ENCODE results near the gene ATF6.

ATF6 gene

DNA sequence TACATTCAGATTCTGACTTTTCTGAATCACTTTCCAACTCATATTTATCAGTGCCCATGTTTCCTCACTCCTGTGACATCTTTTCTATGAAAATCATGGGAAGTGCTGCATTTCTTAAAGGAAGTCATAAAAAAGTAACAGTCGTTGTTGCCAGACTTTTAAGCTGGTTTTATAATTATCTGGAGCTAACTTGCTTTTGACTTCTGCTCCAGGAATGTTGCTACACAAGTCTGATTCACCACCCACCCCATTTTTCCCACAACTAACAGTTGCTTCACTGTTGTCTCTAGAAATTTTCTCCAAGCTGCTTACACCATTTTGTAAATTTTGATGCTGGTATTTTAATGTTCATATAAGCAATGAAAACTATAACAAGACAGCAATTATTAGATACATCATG lies 32.6 kb upstream of the ATF6 start:
- DNase-seq (ENCODE audit: extremely low spot score): no peak

DNA sequence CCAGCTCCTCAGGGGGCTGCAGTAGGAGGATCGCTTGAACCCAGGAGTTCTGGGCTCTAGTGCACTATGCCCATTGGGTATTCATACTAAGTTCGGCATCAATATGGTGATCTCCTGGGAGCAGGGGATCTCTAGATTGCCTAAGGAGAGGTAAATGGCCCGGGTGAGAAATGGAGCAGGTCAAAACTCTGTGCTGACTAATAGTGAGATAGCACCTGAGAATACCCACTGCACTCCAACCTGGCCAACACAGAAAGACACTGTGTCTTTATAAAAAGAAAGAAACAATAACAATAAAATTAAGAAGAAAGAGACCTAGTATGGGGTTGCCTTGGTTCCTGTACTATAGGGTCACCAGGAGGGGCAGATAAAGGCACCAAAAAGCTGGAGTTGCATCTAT lies 30.3 kb upstream of the ATF6 start:
- POLR2A ChIA-PET: no interaction called here

More for the DNA sequence above, 32.6 kb upstream of the ATF6 start:
- TF ChIP-seq ARNT (IDR thresholded peaks at IDR 0.05) (no peak), SP1 (IDR thresholded peaks at IDR 0.05) (no peak), ZNF384 (IDR thresholded peaks at IDR 0.05) (no peak), SUZ12 (IDR thresholded peaks at IDR 0.05) (no peak), TARDBP (IDR thresholded peaks at IDR 0.05) (no peak), ELF4 (IDR thresholded peaks at IDR 0.05) (no peak), FOXK2 (IDR thresholded peaks at IDR 0.05) (no peak), FOXM1 (IDR thresholded peaks at IDR 0.05; ENCODE audit: borderline replicate concordance) (no peak), PKNOX1 (IDR thresholded peaks at IDR 0.05) (no peak), LEF1 (IDR thresholded peaks at IDR 0.05; ENCODE audit: borderline replicate concordance) (no peak), FOXA1 (IDR thresholded peaks at IDR 0.05) (no peak), L3MBTL2 (conservative IDR thresholded peaks at IDR 0.05) (no peak)
- ChIA-PET CTCF (no interaction called here), POLR2A (interaction anchor here (2.0 kb wide), 1 partner anchor 16 kb away, joined by 6 read pairs; the partner anchor contains the start of gene DUSP12)

DNA sequence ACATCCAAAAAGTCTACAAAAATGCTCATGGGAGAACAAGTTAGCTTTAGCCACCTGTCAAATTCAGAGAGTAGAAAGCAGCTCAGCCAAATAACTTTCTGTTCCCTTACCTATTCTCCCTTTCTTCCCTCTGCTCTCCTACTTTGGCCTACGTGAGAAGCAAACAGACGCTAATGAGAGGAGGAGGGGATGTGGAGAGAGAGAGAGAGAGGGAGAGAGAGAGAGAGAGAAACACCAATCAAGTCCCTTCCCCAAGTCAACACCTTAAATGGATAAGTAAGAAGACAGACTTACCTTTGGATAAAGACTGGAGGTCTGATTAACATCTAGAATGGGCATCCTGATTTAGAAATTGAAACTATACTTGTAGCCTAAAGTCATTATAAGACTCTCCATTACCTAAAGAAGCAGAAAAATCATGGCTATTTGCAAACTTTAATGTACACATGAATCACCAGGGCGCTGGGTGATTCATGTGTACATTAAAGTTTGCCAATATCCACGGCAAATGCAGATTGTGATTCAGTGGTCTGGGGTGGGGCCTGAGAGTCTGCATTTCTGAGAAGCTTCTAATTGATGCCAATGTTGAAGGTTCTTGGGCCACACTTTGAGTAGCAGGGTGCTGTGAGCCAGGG lies 29.7 kb upstream of the ATF6 start:
- POLR2A ChIA-PET: no interaction called here
- CTCF ChIA-PET: interaction anchor here (0.9 to 1.3 kb wide), 2 partner anchors 10 to 88 kb away, joined by 3 to 4 read pairs; no protein-coding TSS in a partner anchor
- no peak for DNase-seq (ENCODE audit: extremely low spot score)
- TF ChIP-seq HDGF (IDR thresholded peaks at IDR 0.05; ENCODE audit: borderline replicate concordance) (no peak), FOXM1 (IDR thresholded peaks at IDR 0.05; ENCODE audit: borderline replicate concordance) (no peak), FOXK2 (IDR thresholded peaks at IDR 0.05) (no peak), TARDBP (IDR thresholded peaks at IDR 0.05) (no peak), SP1 (IDR thresholded peaks at IDR 0.05) (no peak), SUZ12 (IDR thresholded peaks at IDR 0.05) (no peak), ELF4 (IDR thresholded peaks at IDR 0.05) (no peak), CTBP1 (IDR thresholded peaks at IDR 0.05; ENCODE audit: borderline replicate concordance) (no peak), NFRKB (IDR thresholded peaks at IDR 0.05) (no peak)

More for the DNA sequence above, 30.3 kb upstream of the ATF6 start:
- CTCF ChIA-PET: interaction anchor here (0.9 kb wide), 1 partner anchor 88 kb away, joined by 3 read pairs; no protein-coding TSS in a partner anchor
- no peak for DNase-seq (ENCODE audit: extremely low spot score)
- TF ChIP-seq L3MBTL2 (conservative IDR thresholded peaks at IDR 0.05): no peak
- TF ChIP-seq BHLHE40 (IDR thresholded peaks at IDR 0.05; ENCODE audit: borderline replicate concordance): no peak

DNA sequence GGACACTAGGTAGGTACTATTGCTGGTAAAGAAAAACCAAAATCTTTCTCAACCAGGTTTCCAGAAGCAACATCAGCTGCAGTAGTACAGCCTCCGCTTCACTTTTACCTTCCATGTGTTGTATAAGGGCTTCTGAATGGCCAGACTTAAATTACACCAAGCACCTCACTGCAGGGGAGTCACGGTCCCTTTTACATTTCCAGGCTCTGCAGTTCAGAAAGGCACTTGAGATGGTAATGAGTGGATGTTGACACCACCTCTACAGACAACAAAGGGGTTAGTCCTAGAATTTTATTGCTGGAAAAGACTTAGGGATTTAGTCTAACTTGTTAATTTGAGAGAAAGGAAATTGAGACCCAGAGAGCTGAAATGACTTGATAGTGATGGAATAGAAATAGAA lies 28.5 kb upstream of the ATF6 start:
- no peak for DNase-seq (ENCODE audit: extremely low spot score)
- TF ChIP-seq ELF4 (IDR thresholded peaks at IDR 0.05) (no peak), ARNT (IDR thresholded peaks at IDR 0.05) (no peak), FOXK2 (IDR thresholded peaks at IDR 0.05) (no peak), CTBP1 (IDR thresholded peaks at IDR 0.05; ENCODE audit: borderline replicate concordance) (no peak), HDGF (IDR thresholded peaks at IDR 0.05; ENCODE audit: borderline replicate concordance) (no peak), ZNF384 (IDR thresholded peaks at IDR 0.05) (no peak), NFRKB (IDR thresholded peaks at IDR 0.05) (no peak), L3MBTL2 (conservative IDR thresholded peaks at IDR 0.05) (no peak), TARDBP (IDR thresholded peaks at IDR 0.05) (no peak), FOXA1 (IDR thresholded peaks at IDR 0.05) (no peak), PKNOX1 (IDR thresholded peaks at IDR 0.05) (no peak), FOXM1 (IDR thresholded peaks at IDR 0.05; ENCODE audit: borderline replicate concordance) (no peak)
- ChIA-PET POLR2A (interaction anchor here (0.7 to 2.0 kb wide), 2 partner anchors 11 to 297 kb away, joined by 3 to 11 read pairs; no protein-coding TSS in a partner anchor), CTCF (interaction anchor here (1.3 to 1.4 kb wide), 2 partner anchors 9 to 11 kb away, joined by 3 to 4 read pairs; no protein-coding TSS in a partner anchor)

DNA sequence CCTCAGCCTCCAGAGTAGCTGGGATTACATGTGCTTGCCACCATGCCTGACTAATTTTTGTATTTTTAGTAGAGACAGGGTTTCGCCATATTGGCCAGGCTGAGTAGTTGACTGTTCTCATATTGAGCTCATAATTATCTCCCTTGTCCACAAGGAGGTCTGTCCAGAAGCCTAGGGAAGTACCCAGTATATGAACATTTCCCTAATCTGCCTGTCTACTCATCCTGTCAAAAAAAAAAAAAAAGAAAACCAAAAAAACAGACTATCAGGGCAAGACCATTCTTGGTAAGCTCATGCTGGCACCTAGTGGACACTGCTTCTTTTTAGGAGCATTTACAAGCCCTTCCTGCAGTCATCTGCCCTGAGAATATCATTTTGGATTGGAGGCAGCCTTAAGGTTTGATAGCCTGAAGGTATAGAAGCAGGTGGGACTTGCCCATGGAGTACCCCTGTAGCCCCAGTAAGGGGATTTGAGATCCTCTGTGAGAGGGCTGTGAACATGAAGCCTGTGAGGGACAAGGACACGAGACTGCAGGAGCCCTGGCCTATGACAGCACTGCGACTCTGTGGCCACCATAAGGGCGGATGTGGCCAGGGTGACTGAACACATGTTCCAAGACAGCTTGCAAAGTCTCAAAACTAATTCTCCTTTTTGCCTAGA lies 27.4 kb upstream of the ATF6 start:
- ChIA-PET POLR2A (interaction anchor here (2.0 kb wide), 1 partner anchor 12 kb away, joined by 11 read pairs; no protein-coding TSS in a partner anchor), CTCF (interaction anchor here (0.7 to 1.7 kb wide), 4 partner anchors 10 to 91 kb away, joined by 3 to 8 read pairs (median 3); no protein-coding TSS in a partner anchor)
- DNase-seq (ENCODE audit: extremely low spot score): peak; percentile 44
- TF ChIP-seq SP1 (IDR thresholded peaks at IDR 0.05) (no peak), PKNOX1 (IDR thresholded peaks at IDR 0.05) (peak; percentile 35; the same call in 1 of the 2 replicates), L3MBTL2 (conservative IDR thresholded peaks at IDR 0.05) (no peak), ARNT (IDR thresholded peaks at IDR 0.05) (no peak), FOXK2 (IDR thresholded peaks at IDR 0.05) (no peak), FOXA1 (IDR thresholded peaks at IDR 0.05) (no peak), SUZ12 (IDR thresholded peaks at IDR 0.05) (no peak), LEF1 (IDR thresholded peaks at IDR 0.05; ENCODE audit: borderline replicate concordance) (no peak), FOXM1 (IDR thresholded peaks at IDR 0.05; ENCODE audit: borderline replicate concordance) (no peak), ELF4 (IDR thresholded peaks at IDR 0.05) (no peak), ZNF384 (IDR thresholded peaks at IDR 0.05) (peak; percentile 98), CTBP1 (IDR thresholded peaks at IDR 0.05; ENCODE audit: borderline replicate concordance) (no peak)

Data from HEK293T (cell line).